HG03442 (cell line): ENCODE results near the gene PIK3R1.
A peak's percentile ranks its signal among the peaks of the same experiment; 100 is the strongest.
"Not testable (repeated sequence)": the region's sequence is repeated elsewhere in the genome, so short reads cannot be mapped to it uniquely, and the experiment has no call there.

Experiments
- ATAC-seq: cut with Tn5 transposase; IDR thresholded peaks from one replicate; pipeline ENCODE4 v1.9.1; 2021; ENCODE audit warnings: mild to moderate bottlenecking, moderate library complexity; ENCODE audit not compliant: unreplicated experiment

Gene PIK3R1

GRCh38 chr5:68192679-68193060, 22.9 kb upstream of the PIK3R1 start:
- ATAC-seq: no peak

DNA sequence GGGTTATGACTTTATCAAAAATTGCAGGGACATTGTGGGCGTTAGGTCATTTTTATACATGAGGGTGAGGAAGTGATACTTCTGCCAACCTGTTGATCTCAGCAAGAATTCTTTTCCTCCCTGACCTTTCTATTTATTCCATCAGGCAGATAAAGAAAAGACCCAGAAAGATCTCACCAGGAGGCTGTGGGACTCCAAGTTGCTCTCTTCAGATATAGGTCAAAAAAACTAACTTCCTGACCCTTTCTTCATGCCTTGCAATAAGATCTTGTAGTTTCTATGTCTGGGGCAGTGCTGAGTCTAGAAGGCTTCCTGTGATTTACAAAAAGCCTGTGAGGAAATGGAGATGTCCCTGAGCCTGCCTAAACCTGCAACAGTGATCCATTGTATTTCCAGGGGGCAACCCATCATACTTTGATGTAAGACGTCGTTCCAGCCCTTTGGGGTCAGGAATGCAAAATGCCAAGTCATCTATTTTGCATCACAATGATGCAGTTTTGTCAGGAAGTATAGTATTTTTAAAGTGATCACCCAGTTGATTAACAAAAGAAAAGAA, 22.0 kb upstream of the PIK3R1 start:
- ATAC-seq: no peak

GRCh38 chr5:68194386-68194785, 21.2 kb upstream of the PIK3R1 start:
- ATAC-seq: no peak

GRCh38 chr5:68195137-68195536, 20.4 kb upstream of the PIK3R1 start:
- no peak for ATAC-seq

DNA sequence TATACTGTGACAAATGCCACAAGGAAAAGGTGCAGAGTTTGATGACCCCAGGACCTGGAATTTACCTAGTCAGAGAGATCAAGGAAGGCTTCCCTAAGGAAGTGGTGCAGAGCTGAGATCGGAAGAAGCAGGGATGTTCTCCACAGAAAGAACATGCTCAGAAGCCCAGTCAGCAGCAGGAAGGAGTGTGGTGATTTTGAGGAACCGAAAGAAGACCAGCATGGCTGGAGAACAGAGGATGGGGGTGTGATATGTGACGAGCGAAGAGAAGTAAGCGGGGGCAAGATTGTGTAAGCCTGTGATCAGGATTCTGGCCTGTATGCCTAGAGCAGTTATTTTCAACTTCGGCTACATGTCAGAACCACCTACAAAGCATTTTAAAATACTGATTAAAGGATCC, 18.7 kb upstream of the PIK3R1 start:
- peak; percentile 96 for ATAC-seq

DNA sequence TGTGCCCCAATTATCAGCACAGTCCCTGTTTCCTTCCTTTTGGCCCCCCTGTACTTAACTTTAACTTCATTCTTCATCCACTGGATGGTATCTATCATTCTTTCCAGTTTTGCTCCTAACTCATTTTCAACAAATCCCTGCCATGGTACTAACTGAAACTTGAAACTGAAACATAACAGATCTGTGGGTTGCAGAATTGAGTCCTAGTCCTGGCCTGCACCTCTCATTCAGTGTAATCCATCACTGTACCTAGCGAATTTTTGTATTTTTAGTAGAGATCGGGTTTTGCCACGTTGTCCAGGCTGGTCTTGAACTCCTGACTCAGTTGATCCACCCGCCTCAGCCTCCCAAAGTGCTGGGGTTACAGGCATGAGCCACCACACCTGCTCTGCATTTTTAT, 15.3 kb upstream of the PIK3R1 start:
- ATAC-seq: no peak

DNA sequence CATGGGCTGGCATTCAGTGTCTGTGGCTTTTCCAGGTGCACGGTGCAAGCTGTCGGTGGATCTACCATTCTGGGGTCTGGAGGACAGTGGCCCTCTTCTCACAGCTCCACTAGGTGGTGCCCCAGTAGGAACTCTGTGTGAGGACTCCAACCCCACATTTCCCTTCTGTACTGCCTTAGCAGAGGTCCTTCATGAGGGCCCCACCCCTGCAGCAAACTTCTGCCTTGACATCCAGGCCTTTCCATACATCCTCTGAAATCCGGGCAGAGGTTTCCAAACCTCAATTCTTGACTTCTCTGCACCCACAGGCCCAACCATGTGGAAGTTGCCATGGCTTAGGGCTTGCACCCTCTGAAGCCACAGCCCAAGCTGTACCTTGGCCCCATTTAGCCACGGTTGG, 4.9 kb upstream of the PIK3R1 start:
- not testable (repeated sequence) for ATAC-seq

- ATAC-seq: peak; percentile 9
These were observed 911 bp upstream of the PIK3R1 start for GRCh38 chr5:68214482-68215207.

GRCh38 chr5:68215898-68216244, 315 bp downstream of the PIK3R1 start:
- peak; percentile 42 for ATAC-seq

DNA sequence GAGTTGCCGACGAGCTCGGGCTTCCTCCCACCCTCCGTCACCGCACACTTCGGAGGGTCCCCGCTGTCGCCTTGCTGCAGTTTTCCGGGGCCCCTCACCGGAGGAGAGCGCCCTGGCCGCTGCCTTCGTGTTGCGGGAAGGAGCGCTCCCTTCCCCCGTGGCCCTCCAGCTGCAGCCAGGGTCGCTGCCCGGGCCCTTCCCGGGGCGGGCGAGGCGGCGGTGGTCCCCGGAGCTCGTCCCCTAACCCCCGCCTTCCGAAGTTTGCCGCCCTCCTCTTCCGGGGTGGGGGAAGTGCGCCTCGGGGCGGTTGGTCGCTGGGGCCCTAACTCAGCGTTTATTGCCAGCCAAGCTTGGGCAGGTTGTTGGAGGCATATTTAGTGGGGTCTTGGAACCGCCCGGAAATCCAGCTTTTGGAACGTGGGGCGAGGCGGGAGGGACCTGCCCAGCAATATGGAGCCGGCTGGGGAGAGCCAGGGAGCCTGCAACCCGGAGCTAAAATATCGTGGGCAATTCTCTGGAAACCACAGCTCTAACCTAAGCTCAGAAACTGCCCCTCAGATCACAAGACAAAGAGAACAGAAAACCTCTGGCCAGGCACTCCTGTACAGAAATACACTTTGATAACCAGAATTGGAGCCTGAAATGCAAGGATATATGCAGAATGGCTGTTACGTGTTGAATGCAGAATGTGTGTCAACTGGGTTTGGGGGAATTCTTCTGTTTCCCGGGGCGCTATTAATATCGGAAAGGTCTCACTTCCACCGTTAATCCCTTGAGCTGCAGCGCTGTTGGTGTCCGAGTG, 890 bp downstream of the PIK3R1 start:
- ATAC-seq: peak; percentile 11

GRCh38 chr5:68217047-68217355, 1.4 kb downstream of the PIK3R1 start:
- no peak for ATAC-seq

DNA sequence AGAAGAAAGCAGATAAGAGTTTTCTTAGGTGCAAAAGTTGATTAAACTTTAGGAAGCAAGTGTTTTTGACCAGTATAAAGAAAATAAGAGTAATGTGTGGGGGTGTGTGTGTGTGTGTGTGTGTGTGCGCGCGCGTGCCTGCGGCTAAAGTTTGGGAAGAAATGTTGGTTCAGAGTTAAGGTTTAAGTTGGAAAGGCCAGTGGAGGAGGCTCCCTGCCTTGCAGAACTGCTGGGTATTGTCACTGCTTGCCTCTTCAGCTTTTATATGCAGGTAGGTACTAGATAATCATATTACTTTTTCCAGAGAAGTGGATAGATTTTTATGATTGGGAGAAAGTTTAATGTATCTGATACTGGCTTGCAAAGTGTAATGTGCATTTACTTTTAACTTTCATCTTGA, 2.0 kb downstream of the PIK3R1 start:
- no peak for ATAC-seq

- ATAC-seq: no peak
These were observed 3.7 kb downstream of the PIK3R1 start for GRCh38 chr5:68219161-68219816.

DNA sequence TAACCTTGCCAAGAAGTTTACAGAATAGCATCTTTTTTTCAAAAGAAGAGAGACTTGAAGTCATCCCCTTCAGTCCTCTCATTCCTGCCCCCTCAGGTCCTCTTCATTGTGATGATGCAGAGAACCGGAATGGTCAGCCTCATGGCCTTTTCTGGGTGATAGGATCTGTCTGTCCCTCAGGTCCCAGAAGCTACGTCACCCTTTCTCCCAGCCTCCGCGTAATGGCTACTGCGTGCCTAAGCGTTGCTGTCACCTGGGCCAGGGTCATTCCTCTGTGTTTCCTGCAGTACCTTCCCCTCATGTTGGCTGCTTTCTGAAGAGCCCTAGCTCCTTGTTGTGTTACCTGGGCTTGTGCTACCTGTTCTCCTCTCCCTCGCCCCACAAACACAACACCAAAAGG, 4.7 kb downstream of the PIK3R1 start:
- ATAC-seq: no peak

DNA sequence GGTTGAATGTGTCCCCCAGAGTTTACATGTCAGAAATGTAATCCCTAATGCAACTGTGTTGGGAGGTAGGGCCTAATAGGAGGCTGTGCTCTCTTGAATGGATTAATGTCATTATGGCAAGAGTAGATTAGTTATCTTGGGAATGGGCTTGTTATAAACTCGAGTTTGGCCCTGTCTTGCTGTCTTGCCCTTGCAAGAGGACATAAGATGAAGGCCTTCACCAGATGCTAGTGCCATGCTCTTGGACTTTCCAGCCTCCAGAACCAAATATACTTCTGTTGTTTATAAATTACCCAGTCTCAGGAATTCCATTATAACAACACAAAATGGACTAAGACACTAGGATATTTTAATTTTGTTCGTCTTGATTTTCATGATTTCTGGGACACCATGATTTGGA, 5.4 kb downstream of the PIK3R1 start:
- no peak for ATAC-seq

GRCh38 chr5:68221488-68221887, 5.9 kb downstream of the PIK3R1 start:
- no peak for ATAC-seq

DNA sequence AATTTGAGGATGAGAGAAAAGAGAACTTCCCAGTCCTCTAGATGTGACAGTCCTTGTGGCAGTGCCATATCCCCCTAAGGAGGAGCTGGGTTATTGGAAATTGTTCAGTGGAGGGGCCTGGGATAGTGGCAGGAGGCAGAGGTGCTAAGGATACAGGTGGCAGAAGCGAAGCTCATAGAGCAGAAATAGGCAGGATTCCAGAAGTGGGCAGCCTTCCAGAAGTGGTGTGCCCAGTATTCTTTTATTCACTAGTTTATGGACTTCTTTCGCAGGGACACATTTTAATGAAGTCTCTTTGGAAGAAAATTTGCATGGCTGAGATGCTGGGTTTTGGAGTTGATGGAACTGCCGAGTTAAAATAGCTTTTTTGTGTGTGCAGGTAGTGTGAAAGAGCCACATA, 6.8 kb downstream of the PIK3R1 start:
- ATAC-seq: no peak

GRCh38 chr5:68222824-68223354, 7.3 kb downstream of the PIK3R1 start:
- ATAC-seq: no peak

- no peak for ATAC-seq
These were observed 8.3 kb downstream of the PIK3R1 start for GRCh38 chr5:68223904-68224303.

GRCh38 chr5:68224509-68225187, 9.1 kb downstream of the PIK3R1 start:
- ATAC-seq: no peak
